Liver (tissue), 9 donors: ENCODE results near the gene TFG. TPM values are rescaled to one million over a fixed set of nuclear protein-coding genes. Genes with fewer than 3 reads are reported as not detected.
A peak's percentile ranks its signal among the peaks of the same experiment; 100 is the strongest.

Source experiments
- DNase-seq: peaks from one replicate; pipeline ENCODE4 v3.0.0-alpha.2; 2017; ENCODE audit warnings: low spot score
- H3K27ac ChIP-seq, 2 donors: one replicate each; pipeline ENCODE4 v1.7.0; 2013; ENCODE audit warnings: inconsistent platforms in 2 of 2, low read length in 2 of 2, control low read depth in 1 of 2, low read depth in 1 of 2, mild to moderate bottlenecking in 1 of 2
- H3K27me3 ChIP-seq, 4 donors: one replicate each; pipeline versions ENCODE4 v1.6.1 to v1.7.0; 2013; ENCODE audit warnings: low read length in 3 of 4, inconsistent platforms in 1 of 4, mild to moderate bottlenecking in 1 of 4, moderate library complexity in 1 of 4; ENCODE audit not compliant: control insufficient read depth in 4 of 4, insufficient read depth in 4 of 4
- H3K36me3 ChIP-seq, 4 donors: one replicate each; pipeline versions ENCODE4 v1.6.1 to v1.7.0; 2013; ENCODE audit warnings: low read length in 3 of 4, mild to moderate bottlenecking in 3 of 4, low read depth in 1 of 4, moderate library complexity in 1 of 4; ENCODE audit not compliant: control insufficient read depth in 4 of 4, insufficient read depth in 3 of 4
- H3K4me1 ChIP-seq, 4 donors: one replicate each; pipeline versions ENCODE4 v1.6.1 to v1.7.0; 2013; ENCODE audit warnings: low read length in 3 of 4, mild to moderate bottlenecking in 3 of 4, moderate library complexity in 1 of 4; ENCODE audit not compliant: control insufficient read depth in 4 of 4, insufficient read depth in 4 of 4
- H3K4me3 ChIP-seq, 3 donors: one replicate each; pipeline versions ENCODE4 v1.6.1 to v1.7.0; 2013; ENCODE audit warnings: low read length in 3 of 3, control low read depth in 1 of 3, low read depth in 1 of 3, mild to moderate bottlenecking in 1 of 3
- H3K9ac ChIP-seq, 2 donors: one replicate each; pipeline ENCODE4 v1.7.0; 2013; ENCODE audit warnings: low read length in 2 of 2, mild to moderate bottlenecking in 2 of 2, moderate library complexity in 2 of 2, control low read depth in 1 of 2, low read depth in 1 of 2
- H3K9me3 ChIP-seq, 4 donors: one replicate each; pipeline versions ENCODE4 v1.6.1 to v1.7.0; 2013; ENCODE audit warnings: low read length in 3 of 4; ENCODE audit not compliant: control insufficient read depth in 4 of 4
- ATF3 ChIP-seq: IDR thresholded peaks from 2 replicates; pipeline ENCODE4 v1.6.1; 2016; ENCODE audit warnings: antibody characterized with exemption
- CTCF ChIP-seq: fragments of 150-350 bp; IDR thresholded peaks from 2 replicates; pipeline ENCODE4 v1.5.1; 2017; ENCODE audit warnings: improper control_type of control experiment, low read depth, low read length; ENCODE audit not compliant: missing input control
- EGR1 ChIP-seq, 2 donors: IDR thresholded peaks; 2 replicates each; pipeline ENCODE4 v1.6.1; 2016 to 2018; ENCODE audit warnings: antibody characterized with exemption in 2 of 2, low read depth in 2 of 2
- FOXA1 ChIP-seq: IDR thresholded peaks from 2 replicates; pipeline ENCODE4 v1.6.1; 2016; ENCODE audit warnings: antibody characterized with exemption
- GABPA ChIP-seq, 2 donors: IDR thresholded peaks in 1 of 2; conservative IDR thresholded peaks in 1 of 2; 2 replicates each; pipeline ENCODE4 v1.6.1; 2016; ENCODE audit warnings: antibody characterized with exemption in 2 of 2, mild to moderate bottlenecking in 1 of 2, moderate library complexity in 1 of 2
- HNF4A ChIP-seq, 2 donors: conservative IDR thresholded peaks; 2 replicates each; pipeline ENCODE4 v1.6.1; 2016; ENCODE audit warnings: antibody characterized with exemption in 2 of 2, mild to moderate bottlenecking in 2 of 2
- HNF4G ChIP-seq: IDR thresholded peaks from 2 replicates; pipeline ENCODE4 v1.6.1; 2016; ENCODE audit warnings: antibody characterized with exemption
- JUND ChIP-seq, 2 donors: IDR thresholded peaks; 2 replicates each; pipeline ENCODE4 v1.6.1; 2016; ENCODE audit warnings: antibody characterized with exemption in 2 of 2
- MAX ChIP-seq: IDR thresholded peaks from 2 replicates; pipeline ENCODE4 v1.6.1; 2016; ENCODE audit warnings: antibody characterized with exemption
- RAD21 ChIP-seq, 2 donors: IDR thresholded peaks; 2 replicates each; pipeline ENCODE4 v1.6.1; 2016; ENCODE audit warnings: antibody characterized with exemption in 2 of 2, mild to moderate bottlenecking in 2 of 2
- RXRA ChIP-seq, 2 donors: IDR thresholded peaks; 2 replicates each; pipeline ENCODE4 v1.6.1; 2017 to 2018; ENCODE audit warnings: antibody characterized with exemption in 2 of 2, mild to moderate bottlenecking in 1 of 2
- SP1 ChIP-seq: IDR thresholded peaks from 2 replicates; pipeline ENCODE4 v1.6.1; 2018; ENCODE audit warnings: antibody characterized with exemption, mild to moderate bottlenecking
- WGBS: extraction: QIAGEN DNeasy Blood & Tissue Kit; methylation state at CpG from one replicate; pipeline ENCODE4 v1.1.7; 2013; 5-methylcytosine and 5-hydroxymethylcytosine counted together
- polyA plus RNA-seq, 2 donors: library from polyadenylated mRNA; stranded (reverse) in 1 of 2; unstranded in 1 of 2; fragments of 200-250 nt in 1 of 2; fragments of >200 nt in 1 of 2; fragmentation: Nextera tagmentation in 1 of 2; extraction: Ambion mirVana in 1 of 2; gene quantifications; one replicate each; pipeline versions ENCODE4 v1.2.1 to v1.2.3, GENCODE V29; 2013 to 2015
- total RNA-seq, 2 donors: library from RNA; depleted of rRNA; stranded (reverse); fragments of >200 nt; gene quantifications; one replicate each; pipeline ENCODE4 v1.2.3, GENCODE V29; 2014
- donor health status: healthy.
- donor health status: healthy.
- donor health status: healthy.
- donor health status: healthy.
- donor health status: healthy.

Gene TFG
- total and polyA plus RNA-seq, 4 donors: 42.4 to 70.8 (median 65.0) TPM

GRCh38 chr3:100783619-100784018, 74.3 kb downstream of the TFG start (continued):
- no peak for TF ChIP-seq CTCF
- no peak for TF ChIP-seq RXRA (IDR thresholded peaks at IDR 0.05)

GRCh38 chr3:100789579-100789978, 80.3 kb downstream of the TFG start:
- peaks cover 0 to 5% (median 0%) of the 10 kb centered on the region in 4 donors for H3K9me3 ChIP-seq
- H3K27me3 ChIP-seq: no peaks in the 10 kb centered on the region
- no peak overlapping the region for H3K27ac ChIP-seq
- no peaks in the 10 kb centered on the region for H3K36me3 ChIP-seq
- H3K9ac ChIP-seq: no peak overlapping the region
- H3K4me3 ChIP-seq: no peak overlapping the region
- WGBS: 94% methylated on average over 2 of the region's 2 CpGs
- TF ChIP-seq MAX (no peak), SP1 (no peak)
- no peak for DNase-seq
- no peaks in the 10 kb centered on the region for H3K4me1 ChIP-seq

GRCh38 chr3:100796556-100796955, 87.3 kb downstream of the TFG start:
- Histone ChIP-seq H3K9ac (no peak overlapping the region), H3K4me1 (peaks cover 0 to 4% (median 0%) of the 10 kb centered on the region in 4 donors), H3K4me3 (peak overlapping the region in 2 of 3 donors; percentile 14 to 27), H3K36me3 (no peaks in the 10 kb centered on the region), H3K9me3 (no peaks in the 10 kb centered on the region), H3K27me3 (no peaks in the 10 kb centered on the region), H3K27ac (no peak overlapping the region)
- TF ChIP-seq EGR1 (IDR thresholded peaks at IDR 0.05; ENCODE audit: low read depth in 2 of 2) (no peak), RAD21 (IDR thresholded peaks at IDR 0.05) (peak; percentile 83 to 85), GABPA (IDR thresholded peaks at IDR 0.05 in 1 of 2, conservative IDR thresholded peaks at IDR 0.05 in 1 of 2) (no peak), CTCF (peak; percentile 45), RXRA (IDR thresholded peaks at IDR 0.05) (peak in 1 of 2 donors; percentile 29), ATF3 (no peak), HNF4A (conservative IDR thresholded peaks at IDR 0.05) (peak in 1 of 2 donors; percentile 30), FOXA1 (no peak), JUND (IDR thresholded peaks at IDR 0.05) (peak in 1 of 2 donors; percentile 45), HNF4G (no peak)
- no peak for DNase-seq
- WGBS: 5% methylated on average over 2 of the region's 2 CpGs
